Measurements from ENCODE around the gene UNC79. TPM values are rescaled to one million over a fixed set of nuclear protein-coding genes. Genes with fewer than 3 reads are reported as not detected.
"Not testable (repeated sequence)": the region's sequence is repeated elsewhere in the genome, so short reads cannot be mapped to it uniquely, and the experiment has no call there.

UNC79 gene
- total and polyA plus RNA-seq, 9 donors = 0.04 to 1.1 (median 0.15) TPM

GRCh38 chr14:93493054-93493453 is 62.3 kb downstream of the UNC79 start:
- Histone ChIP-seq H3K27ac (no peak overlapping the region), H3K27me3 (no peaks in the 10 kb centered on the region), H3K36me3 (no peaks in the 10 kb centered on the region), H3K4me1 (ENCODE audit: insufficient read depth) (no peaks in the 10 kb centered on the region), H3K4me3 (no peak overlapping the region), H3K9me3 (no peaks in the 10 kb centered on the region)
- no peak for DNase-seq
- intact Hi-C loops (cut with DNase I) = no loop called here
- TF ChIP-seq EP300 (IDR thresholded peaks at IDR 0.05) (no peak), POLR2A (IDR thresholded peaks at IDR 0.05) (no peak)
- TF ChIP-seq, protein P1, sequence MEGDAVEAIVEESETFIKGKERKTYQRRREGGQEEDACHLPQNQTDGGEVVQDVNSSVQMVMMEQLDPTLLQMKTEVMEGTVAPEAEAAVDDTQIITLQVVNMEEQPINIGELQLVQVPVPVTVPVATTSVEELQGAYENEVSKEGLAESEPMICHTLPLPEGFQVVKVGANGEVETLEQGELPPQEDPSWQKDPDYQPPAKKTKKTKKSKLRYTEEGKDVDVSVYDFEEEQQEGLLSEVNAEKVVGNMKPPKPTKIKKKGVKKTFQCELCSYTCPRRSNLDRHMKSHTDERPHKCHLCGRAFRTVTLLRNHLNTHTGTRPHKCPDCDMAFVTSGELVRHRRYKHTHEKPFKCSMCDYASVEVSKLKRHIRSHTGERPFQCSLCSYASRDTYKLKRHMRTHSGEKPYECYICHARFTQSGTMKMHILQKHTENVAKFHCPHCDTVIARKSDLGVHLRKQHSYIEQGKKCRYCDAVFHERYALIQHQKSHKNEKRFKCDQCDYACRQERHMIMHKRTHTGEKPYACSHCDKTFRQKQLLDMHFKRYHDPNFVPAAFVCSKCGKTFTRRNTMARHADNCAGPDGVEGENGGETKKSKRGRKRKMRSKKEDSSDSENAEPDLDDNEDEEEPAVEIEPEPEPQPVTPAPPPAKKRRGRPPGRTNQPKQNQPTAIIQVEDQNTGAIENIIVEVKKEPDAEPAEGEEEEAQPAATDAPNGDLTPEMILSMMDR (IDR thresholded peaks at IDR 0.05) = no peak
- WGBS, 3 donors = 29 to 51% (median 38%) methylated on average over 5 of the region's 5 CpGs

DNA sequence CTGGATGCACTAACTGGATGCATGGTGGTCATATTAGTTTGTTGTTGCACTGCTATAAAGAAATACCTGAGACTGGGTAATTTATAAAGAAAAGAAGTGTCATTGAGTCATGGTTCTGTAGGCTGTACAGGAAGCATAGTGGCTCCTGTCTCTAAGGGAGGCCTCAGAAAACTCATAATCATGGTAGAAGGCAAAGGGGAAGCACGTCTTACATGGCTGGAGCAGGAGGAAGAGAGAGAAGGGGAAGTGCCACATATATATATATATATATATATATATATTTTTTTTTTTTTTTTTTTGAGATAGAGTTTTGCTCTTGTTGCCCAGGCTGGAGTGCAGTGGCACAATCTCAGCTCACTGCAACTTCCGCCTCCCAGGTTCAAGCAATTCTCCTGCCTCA is 62.9 kb downstream of the UNC79 start:
- WGBS, 3 donors = 74 to 86% (median 79%) methylated on average over 2 of the region's 2 CpGs
- intact Hi-C loops (cut with DNase I); DNase-seq; H3K27me3 ChIP-seq; H3K4me1 ChIP-seq (ENCODE audit: insufficient read depth); H3K36me3 ChIP-seq; H3K9me3 ChIP-seq; H3K27ac ChIP-seq; H3K4me3 ChIP-seq: not testable (repeated sequence)

GRCh38 chr14:93496856-93497741 is 66.4 kb downstream of the UNC79 start:
- Histone ChIP-seq H3K27ac (no peak overlapping the region), H3K4me1 (ENCODE audit: insufficient read depth) (no peaks in the 10 kb centered on the region), H3K27me3 (no peaks in the 10 kb centered on the region), H3K9me3 (no peaks in the 10 kb centered on the region), H3K4me3 (no peak overlapping the region), H3K36me3 (no peaks in the 10 kb centered on the region)
- TF ChIP-seq, protein P1 (IDR thresholded peaks at IDR 0.05) = no peak
- TF ChIP-seq EP300 (IDR thresholded peaks at IDR 0.05) = no peak
- TF ChIP-seq POLR2A (IDR thresholded peaks at IDR 0.05) = no peak
- 81 to 83% (median 83%) methylated on average over 3 of the region's 3 CpGs for WGBS, 3 donors
- intact Hi-C loops (cut with DNase I) = no loop called here
- DNase-seq = no peak

DNA sequence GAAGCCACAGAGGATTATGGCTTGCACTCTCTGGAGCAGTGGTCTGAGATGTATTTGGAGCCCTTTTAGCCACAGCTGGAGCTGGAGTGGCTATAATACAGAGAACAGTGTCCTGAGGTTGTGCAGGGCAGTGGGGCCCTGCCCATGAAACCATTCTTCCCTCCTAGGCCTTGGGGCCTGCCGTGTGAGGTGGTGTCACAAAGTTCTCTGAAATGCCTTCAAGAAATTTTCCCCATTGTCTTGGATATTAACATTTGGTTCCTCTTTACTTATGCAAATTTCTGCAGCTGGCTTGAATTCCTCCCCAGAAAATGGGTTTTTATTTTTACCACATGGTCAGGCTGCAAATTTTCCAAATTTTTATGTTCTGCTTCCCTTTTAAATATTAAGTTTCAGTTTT is 79.3 kb downstream of the UNC79 start:
- TF ChIP-seq POLR2A (IDR thresholded peaks at IDR 0.05) (no peak), EP300 (IDR thresholded peaks at IDR 0.05) (no peak)
- TF ChIP-seq, protein P1 (IDR thresholded peaks at IDR 0.05) = no peak
- Histone ChIP-seq H3K4me3 (no peak overlapping the region), H3K9me3 (no peaks in the 10 kb centered on the region), H3K36me3 (no peaks in the 10 kb centered on the region), H3K4me1 (ENCODE audit: insufficient read depth) (no peaks in the 10 kb centered on the region), H3K27ac (no peak overlapping the region), H3K27me3 (no peaks in the 10 kb centered on the region)
- no peak for DNase-seq
- WGBS, 3 donors = 53 to 75% (median 74%) methylated on average over 1 of the region's 1 CpG
- intact Hi-C loops (cut with DNase I) = no loop called here

DNA sequence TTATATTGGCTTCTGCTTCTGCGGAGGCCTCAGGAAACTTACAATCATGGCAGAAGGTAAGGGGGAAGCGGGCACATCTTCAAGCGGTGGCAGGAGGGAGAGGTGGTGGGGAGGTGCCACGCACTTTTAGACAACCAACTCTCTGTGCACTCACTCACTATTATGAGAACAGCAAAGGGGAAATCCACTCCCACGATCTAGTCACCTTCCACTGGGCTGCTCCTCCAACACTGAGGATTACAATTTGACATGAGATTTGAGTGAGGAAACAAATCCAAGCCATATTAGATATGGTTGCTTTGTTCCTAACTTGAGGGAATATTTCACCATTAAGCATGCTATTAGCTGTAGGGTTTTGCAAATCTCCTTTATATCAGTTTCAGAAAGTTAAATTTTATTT is 80.3 kb downstream of the UNC79 start:
- Histone ChIP-seq H3K9me3 (no peaks in the 10 kb centered on the region), H3K27me3 (no peaks in the 10 kb centered on the region), H3K4me1 (ENCODE audit: insufficient read depth) (no peaks in the 10 kb centered on the region), H3K36me3 (no peaks in the 10 kb centered on the region), H3K4me3 (no peak overlapping the region), H3K27ac (no peak overlapping the region)
- TF ChIP-seq EP300 (IDR thresholded peaks at IDR 0.05) (no peak), POLR2A (IDR thresholded peaks at IDR 0.05) (no peak)
- TF ChIP-seq, protein P1 (IDR thresholded peaks at IDR 0.05) = no peak
- WGBS, 3 donors = 87 to 95% (median 92%) methylated on average over 5 of the region's 5 CpGs
- intact Hi-C loops (cut with DNase I) = no loop called here
- DNase-seq = no peak

Measured in ovary (tissue), 9 donors.